Memory B cell (primary cell): ENCODE data around the gene CLDN1.

Source experiments
- ATAC-seq: fragments of 150-1000 bp; cut with Tn5 transposase; 2 replicates; pipeline ENCODE4 v1.10.0; 2021; ENCODE audit warnings: low read depth, mild to moderate bottlenecking, moderate library complexity
- DNase-seq, 2 donors: peaks; one replicate each; pipeline ENCODE4 v3.0.0; 2022; ENCODE audit warnings: low spot score in 2 of 2
- H3K27ac Mint-ChIP-seq: one replicate; pipeline ENCODE4 v1.8.0; 2022; ENCODE audit warnings: mild to moderate bottlenecking, moderate library complexity, mixed read lengths
- H3K27me3 Mint-ChIP-seq: one replicate; pipeline ENCODE4 v1.8.0; 2022; ENCODE audit warnings: mixed read lengths
- H3K36me3 Mint-ChIP-seq: one replicate; pipeline ENCODE4 v1.8.0; 2022; ENCODE audit warnings: mild to moderate bottlenecking, mixed read lengths
- H3K4me1 Mint-ChIP-seq: one replicate; pipeline ENCODE4 v1.8.0; 2022; ENCODE audit warnings: mixed read lengths
- H3K4me3 Mint-ChIP-seq: one replicate; pipeline ENCODE4 v1.8.0; 2022; ENCODE audit warnings: mild to moderate bottlenecking, moderate library complexity, mixed read lengths
- H3K9me3 Mint-ChIP-seq: one replicate; pipeline ENCODE4 v1.8.0; 2022; ENCODE audit warnings: mixed read lengths

The CLDN1 gene

DNA sequence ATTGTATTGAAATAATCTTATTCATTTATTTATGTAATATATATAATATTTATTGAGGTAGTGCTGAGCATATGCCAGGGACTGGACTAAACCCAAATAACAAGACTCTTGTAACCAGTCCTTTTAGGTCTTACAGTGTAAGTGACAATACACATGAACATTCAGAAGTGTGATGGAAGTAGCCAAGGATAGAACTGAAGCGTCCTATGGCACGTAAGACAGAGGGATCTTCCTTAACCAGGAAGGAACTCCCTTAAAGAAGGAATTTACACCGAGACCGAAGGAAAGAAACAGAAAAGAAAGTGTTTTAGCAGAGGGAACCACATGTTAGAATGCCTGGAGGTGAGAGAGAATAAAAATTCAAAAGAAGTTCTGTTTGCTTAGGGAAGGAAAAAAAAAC is 23.6 kb upstream of the CLDN1 start:
- H3K27ac Mint-ChIP-seq = no peak overlapping the region
- no peak overlapping the region for H3K4me3 Mint-ChIP-seq
- H3K9me3 Mint-ChIP-seq = peaks cover 7% of the 10 kb centered on the region
- no peaks in the 10 kb centered on the region for H3K27me3 Mint-ChIP-seq
- DNase-seq (no peak), ATAC-seq (no peak)
- H3K36me3 Mint-ChIP-seq = no peaks in the 10 kb centered on the region
- no peaks in the 10 kb centered on the region for H3K4me1 Mint-ChIP-seq

GRCh38 chr3:190345027-190345821 is 23.0 kb upstream of the CLDN1 start:
- Mint-ChIP-seq H3K27ac (no peak overlapping the region), H3K4me1 (no peaks in the 10 kb centered on the region), H3K27me3 (no peaks in the 10 kb centered on the region), H3K4me3 (no peak overlapping the region), H3K9me3 (peaks cover 7% of the 10 kb centered on the region), H3K36me3 (no peaks in the 10 kb centered on the region)
- DNase-seq (no peak), ATAC-seq (no peak)

DNA sequence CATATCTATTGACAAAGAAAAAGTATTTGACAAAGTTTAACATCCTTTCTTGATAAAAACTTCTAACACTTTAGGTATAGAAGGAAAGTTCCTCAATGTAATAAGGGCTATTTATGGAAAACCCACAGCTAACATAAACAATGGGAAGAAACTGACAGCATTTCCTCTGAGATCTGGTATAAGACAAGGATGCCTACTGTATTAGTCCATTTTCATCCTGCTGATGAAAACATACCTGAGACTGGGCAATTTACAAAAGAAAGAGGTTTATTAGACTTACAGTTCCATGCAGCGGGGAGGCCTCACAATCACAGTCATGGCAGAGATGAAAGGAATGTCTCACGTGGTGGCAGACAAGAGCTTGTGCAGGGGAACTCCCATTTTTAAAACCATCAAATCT is 17.8 kb upstream of the CLDN1 start:
- H3K27me3 Mint-ChIP-seq = no peaks in the 10 kb centered on the region
- ATAC-seq (no peak), DNase-seq (no peak)
- H3K4me1 Mint-ChIP-seq = peaks cover 2% of the 10 kb centered on the region
- H3K27ac Mint-ChIP-seq = no peak overlapping the region
- H3K36me3 Mint-ChIP-seq = no peaks in the 10 kb centered on the region
- no peak overlapping the region for H3K4me3 Mint-ChIP-seq
- H3K9me3 Mint-ChIP-seq = peaks cover 6% of the 10 kb centered on the region

DNA sequence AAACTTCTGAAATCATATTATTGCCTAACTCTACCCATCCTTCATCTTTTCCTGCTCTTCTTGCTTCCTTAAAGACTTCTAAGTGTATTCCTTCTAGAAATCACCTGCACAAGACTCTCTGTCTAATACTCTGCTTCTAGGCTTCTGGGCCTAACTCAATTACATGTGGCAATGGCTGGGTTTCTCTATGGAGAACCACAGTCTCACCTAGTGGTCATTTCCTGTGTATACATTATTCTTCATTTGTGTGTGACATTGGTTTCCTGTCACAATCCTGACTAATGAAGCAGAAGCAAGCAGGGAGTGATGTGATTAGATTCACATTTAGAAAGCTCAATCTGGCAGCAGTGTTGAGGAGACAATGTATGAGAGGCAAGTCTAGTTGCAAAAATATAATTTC is 16.9 kb upstream of the CLDN1 start:
- H3K27me3 Mint-ChIP-seq = no peaks in the 10 kb centered on the region
- no peak for ATAC-seq
- H3K9me3 Mint-ChIP-seq = peaks cover 6% of the 10 kb centered on the region
- no peaks in the 10 kb centered on the region for H3K36me3 Mint-ChIP-seq
- DNase-seq = no peak
- H3K27ac Mint-ChIP-seq = no peak overlapping the region
- H3K4me3 Mint-ChIP-seq = no peak overlapping the region
- H3K4me1 Mint-ChIP-seq = peaks cover 2% of the 10 kb centered on the region

GRCh38 chr3:190338717-190339116 is 16.5 kb upstream of the CLDN1 start:
- H3K4me3 Mint-ChIP-seq = no peak overlapping the region
- DNase-seq = no peak
- H3K27me3 Mint-ChIP-seq = no peaks in the 10 kb centered on the region
- H3K9me3 Mint-ChIP-seq = peaks cover 6% of the 10 kb centered on the region
- peaks cover 2% of the 10 kb centered on the region for H3K4me1 Mint-ChIP-seq
- no peak for ATAC-seq
- H3K27ac Mint-ChIP-seq = no peak overlapping the region
- H3K36me3 Mint-ChIP-seq = no peaks in the 10 kb centered on the region

DNA sequence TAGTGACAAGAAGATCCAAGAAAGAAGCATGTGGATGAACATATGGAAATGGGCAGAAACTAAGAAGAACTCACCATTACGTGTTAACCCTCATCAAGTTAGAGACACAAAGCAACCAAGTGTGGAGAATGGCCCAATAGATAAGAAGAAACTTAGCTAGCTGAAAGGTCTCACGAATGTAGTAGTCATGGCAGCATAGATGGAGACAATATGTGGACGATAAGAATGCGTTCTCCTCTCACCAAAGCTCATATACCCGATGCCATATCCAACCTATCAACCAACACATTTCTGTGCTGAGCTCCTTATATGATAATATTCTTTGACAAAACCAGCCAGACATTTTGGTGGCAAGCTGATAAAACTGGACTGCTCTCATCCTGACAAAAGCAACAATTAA is 15.1 kb upstream of the CLDN1 start:
- peaks cover 2% of the 10 kb centered on the region for H3K9me3 Mint-ChIP-seq
- no peaks in the 10 kb centered on the region for H3K36me3 Mint-ChIP-seq
- H3K27ac Mint-ChIP-seq = no peak overlapping the region
- DNase-seq (no peak), ATAC-seq (no peak)
- no peaks in the 10 kb centered on the region for H3K27me3 Mint-ChIP-seq
- no peak overlapping the region for H3K4me3 Mint-ChIP-seq
- H3K4me1 Mint-ChIP-seq = peaks cover 2% of the 10 kb centered on the region

- no peak for ATAC-seq
- Mint-ChIP-seq H3K9me3 (no peaks in the 10 kb centered on the region), H3K27me3 (peaks cover 2% of the 10 kb centered on the region), H3K27ac (no peak overlapping the region), H3K4me1 (peaks cover 2% of the 10 kb centered on the region), H3K36me3 (no peaks in the 10 kb centered on the region), H3K4me3 (no peak overlapping the region)
- no peak for DNase-seq
Measured at GRCh38 chr3:190336516-190337189, 14.4 kb upstream of the CLDN1 start.

GRCh38 chr3:190333961-190334360 is 11.7 kb upstream of the CLDN1 start:
- Mint-ChIP-seq H3K27ac (no peak overlapping the region), H3K4me1 (peaks cover under 1% of the 10 kb centered on the region), H3K27me3 (peaks cover 2% of the 10 kb centered on the region), H3K4me3 (no peak overlapping the region), H3K36me3 (no peaks in the 10 kb centered on the region), H3K9me3 (no peaks in the 10 kb centered on the region)
- no peak for DNase-seq
- ATAC-seq = no peak

GRCh38 chr3:190330936-190331734 is 8.9 kb upstream of the CLDN1 start:
- Mint-ChIP-seq H3K4me1 (no peaks in the 10 kb centered on the region), H3K27me3 (peaks cover 9% of the 10 kb centered on the region)

GRCh38 chr3:190326930-190327329 is 4.7 kb upstream of the CLDN1 start:
- DNase-seq = no peak
- peaks cover 20% of the 10 kb centered on the region for H3K27me3 Mint-ChIP-seq
- H3K9me3 Mint-ChIP-seq = no peaks in the 10 kb centered on the region
- peaks cover 7% of the 10 kb centered on the region for H3K4me1 Mint-ChIP-seq
- no peak overlapping the region for H3K4me3 Mint-ChIP-seq
- no peaks in the 10 kb centered on the region for H3K36me3 Mint-ChIP-seq
- ATAC-seq = no peak
- no peak overlapping the region for H3K27ac Mint-ChIP-seq

More at GRCh38 chr3:190330936-190331734, 8.9 kb upstream of the CLDN1 start:
- Mint-ChIP-seq H3K9me3 (no peaks in the 10 kb centered on the region), H3K27ac (no peak overlapping the region), H3K36me3 (no peaks in the 10 kb centered on the region), H3K4me3 (no peak overlapping the region)
- ATAC-seq (no peak), DNase-seq (no peak)

DNA sequence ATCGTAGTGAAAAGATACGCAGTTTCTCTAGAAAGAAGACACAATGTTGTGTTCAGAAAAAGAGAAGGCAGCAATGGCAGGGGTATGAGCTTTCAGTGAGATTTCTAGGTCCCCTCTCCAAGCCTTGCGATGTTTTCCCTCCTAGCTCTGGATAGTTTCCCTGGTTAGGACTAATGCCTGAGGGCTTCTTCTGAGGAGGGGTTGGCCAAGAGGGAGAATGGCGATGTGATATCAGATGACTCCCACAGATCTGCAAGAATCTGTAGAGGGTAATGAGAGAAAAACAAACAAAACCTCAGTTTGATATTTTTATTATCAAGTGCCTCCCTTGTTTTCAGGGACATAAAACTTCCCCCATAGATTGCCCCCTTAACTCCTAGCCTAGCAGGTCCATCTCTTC is 4.1 kb upstream of the CLDN1 start:
- H3K9me3 Mint-ChIP-seq = no peaks in the 10 kb centered on the region
- H3K4me3 Mint-ChIP-seq = no peak overlapping the region
- no peaks in the 10 kb centered on the region for H3K36me3 Mint-ChIP-seq
- H3K27ac Mint-ChIP-seq = no peak overlapping the region
- peaks cover 7% of the 10 kb centered on the region for H3K4me1 Mint-ChIP-seq
- peaks cover 22% of the 10 kb centered on the region for H3K27me3 Mint-ChIP-seq
- ATAC-seq (no peak), DNase-seq (no peak)

GRCh38 chr3:190325923-190326322 is 3.7 kb upstream of the CLDN1 start:
- H3K9me3 Mint-ChIP-seq = no peaks in the 10 kb centered on the region
- no peak overlapping the region for H3K27ac Mint-ChIP-seq
- ATAC-seq (no peak), DNase-seq (no peak)
- H3K4me3 Mint-ChIP-seq = no peak overlapping the region
- H3K4me1 Mint-ChIP-seq = peaks cover 7% of the 10 kb centered on the region
- peaks cover 24% of the 10 kb centered on the region for H3K27me3 Mint-ChIP-seq
- H3K36me3 Mint-ChIP-seq = no peaks in the 10 kb centered on the region

DNA sequence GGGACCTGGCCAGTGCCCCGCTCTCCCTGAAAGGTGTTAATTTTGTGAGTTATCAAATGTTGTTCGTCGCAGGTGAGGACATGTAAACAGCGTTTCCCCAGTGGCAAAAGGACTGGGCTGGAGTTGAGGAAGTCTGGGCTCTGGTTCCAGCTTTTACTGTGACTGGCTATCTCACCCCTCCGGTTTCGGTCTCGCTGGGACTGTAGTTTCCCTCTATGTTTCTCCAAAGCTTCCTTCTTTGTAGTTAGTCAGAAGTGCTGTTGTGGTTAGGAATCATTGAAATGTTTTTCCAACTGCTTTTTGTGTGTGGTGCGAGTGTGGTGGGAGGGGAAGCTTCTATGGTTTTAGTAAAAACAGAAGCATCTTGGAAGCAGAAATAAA is 990 bp upstream of the CLDN1 start:
- H3K4me1 Mint-ChIP-seq = peaks cover 7% of the 10 kb centered on the region
- ATAC-seq (no peak), DNase-seq (no peak)
- no peaks in the 10 kb centered on the region for H3K9me3 Mint-ChIP-seq
- H3K27me3 Mint-ChIP-seq = peaks cover 25% of the 10 kb centered on the region
- H3K27ac Mint-ChIP-seq = no peak overlapping the region
- no peaks in the 10 kb centered on the region for H3K36me3 Mint-ChIP-seq
- peak overlapping the region; percentile 60 for H3K4me3 Mint-ChIP-seq

DNA sequence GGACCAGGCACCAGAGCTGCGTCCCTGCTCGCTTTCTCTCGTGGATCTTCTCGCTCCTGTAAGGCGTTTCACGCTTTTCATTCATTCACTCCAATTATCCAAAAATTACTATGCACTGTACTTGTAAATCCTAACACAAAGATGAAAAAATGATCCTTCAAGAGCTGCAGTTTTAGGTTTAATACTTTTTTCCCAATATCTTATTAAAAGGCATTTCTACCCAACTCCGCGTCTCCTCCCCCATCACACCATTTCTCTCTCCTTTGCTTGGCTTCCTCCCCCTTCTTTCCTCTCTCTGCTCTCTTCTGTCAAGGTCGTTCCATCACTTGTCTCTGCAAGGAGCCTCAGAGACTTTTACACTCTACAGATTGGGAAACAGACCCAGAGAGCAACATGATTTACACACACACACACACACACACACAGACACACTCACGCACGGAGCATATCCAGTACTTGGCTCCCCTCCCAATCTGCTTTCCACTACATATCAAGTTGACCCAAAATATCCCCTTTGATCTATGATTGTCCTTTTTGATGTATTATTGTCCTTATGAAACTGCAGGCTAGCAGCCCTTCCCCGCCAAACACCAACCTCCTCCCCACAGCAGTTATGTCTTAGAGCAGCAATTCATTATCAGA is 479 bp upstream of the CLDN1 start:
- H3K4me1 Mint-ChIP-seq = peaks cover 7% of the 10 kb centered on the region
- no peaks in the 10 kb centered on the region for H3K36me3 Mint-ChIP-seq
- peaks cover 24% of the 10 kb centered on the region for H3K27me3 Mint-ChIP-seq
- ATAC-seq = no peak
- no peak for DNase-seq
- H3K9me3 Mint-ChIP-seq = no peaks in the 10 kb centered on the region
- H3K27ac Mint-ChIP-seq = no peak overlapping the region
- peak overlapping the region; percentile 60 for H3K4me3 Mint-ChIP-seq
